Panc1 (cell line): ENCODE measurements around the gene CHRND. TPM values are rescaled to one million over a fixed set of nuclear protein-coding genes. Genes with fewer than 3 reads are reported as not detected.

Source experiments
- ATAC-seq: fragments of 200-7000 bp; cut with Tn5 transposase; 2 replicates; pipeline ENCODE4 v1.9.1; 2020; ENCODE audit warnings: mild to moderate bottlenecking, moderate library complexity
- BruUV-seq: library from RNA; stranded (reverse); fragments of 400-500 nt; replicated peaks from 2 replicates; lab custom pipeline; 2021; lab: Mats Ljungman, UMichigan
- CTCF ChIA-PET: fragments of 300-600 bp; sonication (Branson Sonifier 250); formaldehyde crosslinking; loops from one replicate; lab custom pipeline; 2022; ENCODE audit warnings: antibody characterized with exemption; lab: Charles Lee
- POLR2A ChIA-PET: fragments of 300-600 bp; sonication (Branson Sonifier 250); formaldehyde crosslinking; loops from one replicate; lab custom pipeline; 2022; ENCODE audit warnings: antibody characterized with exemption; lab: Charles Lee
- DNase-seq: peaks from one replicate; pipeline ENCODE4 v3.0.0-alpha.2; 2010; ENCODE audit warnings: low read depth, low spot score
- H3K27ac ChIP-seq: 2 replicates; pipeline ENCODE4 v1.5.1; 2011; ENCODE audit warnings: mild to moderate bottlenecking, low read length, inconsistent platforms
- H3K27me3 ChIP-seq: fragments of 200-500 bp; sonication (Bioruptor generic); 2 replicates; pipeline ENCODE4 v1.6.0; 2014; ENCODE audit warnings: low read length, inconsistent platforms; ENCODE audit not compliant: control insufficient read depth, insufficient read depth
- H3K36me3 ChIP-seq: fragments of 200-500 bp; sonication (Bioruptor generic); 2 replicates; pipeline ENCODE4 v1.5.1; 2014; ENCODE audit warnings: inconsistent platforms, mild to moderate bottlenecking, low read length, moderate library complexity; ENCODE audit not compliant: control insufficient read depth, insufficient read depth
- H3K4me1 ChIP-seq: 2 replicates; pipeline ENCODE4 v1.5.1; 2011; ENCODE audit warnings: inconsistent platforms, mild to moderate bottlenecking, low read length, moderate library complexity; ENCODE audit not compliant: control insufficient read depth, insufficient read depth
- H3K4me3 ChIP-seq, 2 experiments: 2 replicates each; pipeline ENCODE4 v1.5.1; 2011 to 2012; ENCODE audit warnings: low read depth in 2 of 2, low read length in 2 of 2, mild to moderate bottlenecking in 2 of 2, inconsistent platforms in 1 of 2, moderate library complexity in 1 of 2
- H3K9me3 ChIP-seq: fragments of 200-500 bp; sonication (Bioruptor generic); 2 replicates; pipeline ENCODE4 v1.5.1; 2014; ENCODE audit warnings: low read depth, mild to moderate bottlenecking, inconsistent platforms, low read length, moderate library complexity; ENCODE audit not compliant: control insufficient read depth, insufficient read depth
- CTCF ChIP-seq: fragments of 450-650 bp; IDR thresholded peaks from 2 replicates; pipeline ENCODE4 v1.5.1; 2017; ENCODE audit warnings: mild to moderate bottlenecking
- POLR2AphosphoS5 ChIP-seq: IDR thresholded peaks from 2 replicates; pipeline ENCODE4 v1.6.1; 2012; ENCODE audit warnings: mild to moderate bottlenecking, low read depth, low read length, moderate library complexity
- REST ChIP-seq, 2 experiments: IDR thresholded peaks; 2 replicates each; pipeline ENCODE4 v1.6.1; 2011 to 2012; ENCODE audit warnings: low read depth in 2 of 2, control low read depth in 1 of 2, low read length in 1 of 2, mild to moderate bottlenecking in 1 of 2, moderate library complexity in 1 of 2; ENCODE audit not compliant: insufficient read depth in 1 of 2
- SIN3A ChIP-seq: IDR thresholded peaks from 2 replicates; pipeline ENCODE4 v1.6.1; 2012; ENCODE audit warnings: low read depth, mild to moderate bottlenecking, low read length, moderate library complexity, borderline replicate concordance; ENCODE audit not compliant: insufficient read depth
- TCF7L2 ChIP-seq: IDR thresholded peaks from 2 replicates; pipeline ENCODE4 v1.6.1; 2011; ENCODE audit warnings: mild to moderate bottlenecking, low read depth, low read length, inconsistent platforms
- in situ Hi-C: cut with HindIII; loops from 2 replicates; pipeline ENCODE4 v1.10.0; 2016; ENCODE audit warnings: low sequenced_read_pairs, low pct_unique_long_range_greater_than_20kb
- intact Hi-C: fragments of 100-400 bp; cut with micrococcal nuclease; formaldehyde crosslinking; loops from one replicate; pipeline ENCODE4 v1.10.0; 2022; ENCODE audit not compliant: unreplicated experiment
- total RNA-seq: library from RNA; stranded (reverse); gene quantifications from one replicate; pipeline ENCODE4 v1.2.1, GENCODE V29; 2021; ENCODE audit not compliant: unreplicated experiment

CHRND gene
- total RNA-seq, 1 experiment from 2014 or later: not detected

GRCh38 chr2:232542715-232543467, 16.9 kb downstream of the CHRND start:
- no peaks in the 10 kb centered on the region for H3K4me1 ChIP-seq
- no TSS peak for BruUV-seq
- CTCF ChIA-PET: no interaction called here
- H3K27me3 ChIP-seq: no peaks in the 10 kb centered on the region
- in situ Hi-C loops (no loop called here), intact Hi-C loops (no loop called here)
- H3K36me3 ChIP-seq: no peaks in the 10 kb centered on the region
- ATAC-seq: no peak
- no peak for DNase-seq
- no peak overlapping the region for H3K27ac ChIP-seq
- no peak for TF ChIP-seq REST (IDR thresholded peaks at IDR 0.05; ENCODE audit: insufficient read depth in 1 of 2, low read depth in 2 of 2, low read length in 1 of 2)
- TF ChIP-seq POLR2AphosphoS5: no peak
- TF ChIP-seq TCF7L2: no peak
- no peak for TF ChIP-seq SIN3A
- TF ChIP-seq CTCF: no peak
- POLR2A ChIA-PET: no interaction called here
- H3K4me3 ChIP-seq: no peak overlapping the region
- H3K9me3 ChIP-seq: no peaks in the 10 kb centered on the region

GRCh38 chr2:232543491-232543890, 17.5 kb downstream of the CHRND start:
- H3K27ac ChIP-seq: no peak overlapping the region
- H3K9me3 ChIP-seq: no peaks in the 10 kb centered on the region
- no TSS peak for BruUV-seq
- intact Hi-C loops (no loop called here), in situ Hi-C loops (no loop called here)
- CTCF ChIA-PET: no interaction called here
- H3K27me3 ChIP-seq: no peaks in the 10 kb centered on the region
- POLR2A ChIA-PET: no interaction called here
- DNase-seq: no peak
- H3K4me1 ChIP-seq: no peaks in the 10 kb centered on the region
- H3K4me3 ChIP-seq: no peak overlapping the region
- H3K36me3 ChIP-seq: no peaks in the 10 kb centered on the region
- no peak for TF ChIP-seq CTCF
- TF ChIP-seq TCF7L2: no peak
- no peak for TF ChIP-seq SIN3A
- no peak for TF ChIP-seq POLR2AphosphoS5
- TF ChIP-seq REST (IDR thresholded peaks at IDR 0.05; ENCODE audit: insufficient read depth in 1 of 2, low read depth in 2 of 2, low read length in 1 of 2): no peak
- ATAC-seq: no peak
